ENCODE measurements around the gene GPR183.

GPR183 gene

GRCh38 chr13:99282264-99283231 is 24.7 kb downstream of the GPR183 start:
- no peaks in the 10 kb centered on the region for H3K36me3 ChIP-seq (ENCODE audit: control insufficient read depth, insufficient read depth, low read length)
- H3K4me1 ChIP-seq (ENCODE audit: control insufficient read depth, low read depth, low read length) = no peaks in the 10 kb centered on the region
- no peaks in the 10 kb centered on the region for H3K27me3 ChIP-seq (ENCODE audit: insufficient read depth, low read length, poor library complexity)
- H4K5ac ChIP-seq (ENCODE audit: low read length) = no peak overlapping the region
- H3K9ac ChIP-seq (ENCODE audit: low read length) = no peak overlapping the region
- H2BK5ac ChIP-seq (ENCODE audit: low read length) = no peak overlapping the region
- H2AK5ac ChIP-seq (ENCODE audit: low read length) = no peak overlapping the region
- no peak for DNase-seq
- H3K56ac ChIP-seq (ENCODE audit: low read length) = no peak overlapping the region
- H3K4me2 ChIP-seq (ENCODE audit: low read length) = no peak overlapping the region
- H3K4me3 ChIP-seq (ENCODE audit: low read length) = no peak overlapping the region
- H3K4ac ChIP-seq (ENCODE audit: low read depth, low read length) = no peak overlapping the region
- H3K23ac ChIP-seq (ENCODE audit: low read length) = no peak overlapping the region
- no CpG with 5 or more reads among the region's 1 CpG for WGBS (ENCODE audit: extremely low coverage, insufficient coverage, low lambda C conversion rate)
- peaks cover 6% of the 10 kb centered on the region for H3K79me1 ChIP-seq (ENCODE audit: low read length)
- H4K8ac ChIP-seq (ENCODE audit: low read depth, low read length) = no peak overlapping the region
- H2BK15ac ChIP-seq (replicated peaks; ENCODE audit: low read depth) = no peak overlapping the region
- H3K27ac ChIP-seq (ENCODE audit: low read depth, low read length) = no peak overlapping the region
- no peaks in the 10 kb centered on the region for H3K79me2 ChIP-seq (ENCODE audit: control insufficient read depth, insufficient read depth, low read length)
- no peak overlapping the region for H3K18ac ChIP-seq (ENCODE audit: low read length)
- H2BK120ac ChIP-seq (ENCODE audit: low read depth, low read length) = no peak overlapping the region

GRCh38 chr13:99281811-99282263 is 25.4 kb downstream of the GPR183 start:
- no peak overlapping the region for H3K27ac ChIP-seq (ENCODE audit: low read depth, low read length)
- WGBS (ENCODE audit: extremely low coverage, insufficient coverage, low lambda C conversion rate) = no CpG with 5 or more reads among the region's 5 CpGs
- no peak overlapping the region for H2BK15ac ChIP-seq (replicated peaks; ENCODE audit: low read depth)
- no peaks in the 10 kb centered on the region for H3K79me2 ChIP-seq (ENCODE audit: control insufficient read depth, insufficient read depth, low read length)
- H3K23ac ChIP-seq (ENCODE audit: low read length) = no peak overlapping the region
- H3K4me3 ChIP-seq (ENCODE audit: low read length) = no peak overlapping the region
- no peaks in the 10 kb centered on the region for H3K27me3 ChIP-seq (ENCODE audit: insufficient read depth, low read length, poor library complexity)
- no peak overlapping the region for H3K56ac ChIP-seq (ENCODE audit: low read length)
- no peak overlapping the region for H3K4me2 ChIP-seq (ENCODE audit: low read length)
- no peak overlapping the region for H4K8ac ChIP-seq (ENCODE audit: low read depth, low read length)
- H3K4ac ChIP-seq (ENCODE audit: low read depth, low read length) = no peak overlapping the region
- H2BK5ac ChIP-seq (ENCODE audit: low read length) = no peak overlapping the region
- no peak overlapping the region for H4K5ac ChIP-seq (ENCODE audit: low read length)
- H3K18ac ChIP-seq (ENCODE audit: low read length) = no peak overlapping the region
- peaks cover 6% of the 10 kb centered on the region for H3K79me1 ChIP-seq (ENCODE audit: low read length)
- H3K9ac ChIP-seq (ENCODE audit: low read length) = no peak overlapping the region
- DNase-seq = no peak
- H3K4me1 ChIP-seq (ENCODE audit: control insufficient read depth, low read depth, low read length) = no peaks in the 10 kb centered on the region
- no peak overlapping the region for H2AK5ac ChIP-seq (ENCODE audit: low read length)
- H2BK120ac ChIP-seq (ENCODE audit: low read depth, low read length) = no peak overlapping the region
- no peaks in the 10 kb centered on the region for H3K36me3 ChIP-seq (ENCODE audit: control insufficient read depth, insufficient read depth, low read length)

GRCh38 chr13:99280166-99280565 is 27.0 kb downstream of the GPR183 start:
- H3K4me3 ChIP-seq (ENCODE audit: low read length) = no peak overlapping the region
- H3K18ac ChIP-seq (ENCODE audit: low read length) = no peak overlapping the region

GRCh38 chr13:99279637-99280036 is 27.6 kb downstream of the GPR183 start:
- H2BK120ac ChIP-seq (ENCODE audit: low read depth, low read length) = no peak overlapping the region
- H3K4ac ChIP-seq (ENCODE audit: low read depth, low read length) = no peak overlapping the region
- no CpG with 5 or more reads among the region's 2 CpGs for WGBS (ENCODE audit: extremely low coverage, insufficient coverage, low lambda C conversion rate)

More at GRCh38 chr13:99280166-99280565, 27.0 kb downstream of the GPR183 start:
- Histone ChIP-seq H2BK15ac (replicated peaks; ENCODE audit: low read depth) (no peak overlapping the region), H2BK120ac (ENCODE audit: low read depth, low read length) (no peak overlapping the region), H3K4ac (ENCODE audit: low read depth, low read length) (no peak overlapping the region), H3K9ac (ENCODE audit: low read length) (no peak overlapping the region), H3K4me2 (ENCODE audit: low read length) (no peak overlapping the region), H4K5ac (ENCODE audit: low read length) (no peak overlapping the region), H3K36me3 (ENCODE audit: control insufficient read depth, insufficient read depth, low read length) (no peaks in the 10 kb centered on the region), H3K27ac (ENCODE audit: low read depth, low read length) (no peak overlapping the region), H2BK5ac (ENCODE audit: low read length) (no peak overlapping the region), H3K79me1 (ENCODE audit: low read length) (peaks cover 3% of the 10 kb centered on the region), H3K27me3 (ENCODE audit: insufficient read depth, low read length, poor library complexity) (no peaks in the 10 kb centered on the region), H4K8ac (ENCODE audit: low read depth, low read length) (no peak overlapping the region), H3K4me1 (ENCODE audit: control insufficient read depth, low read depth, low read length) (no peaks in the 10 kb centered on the region), H3K79me2 (ENCODE audit: control insufficient read depth, insufficient read depth, low read length) (no peaks in the 10 kb centered on the region), H2AK5ac (ENCODE audit: low read length) (no peak overlapping the region), H3K23ac (ENCODE audit: low read length) (no peak overlapping the region), H3K56ac (ENCODE audit: low read length) (no peak overlapping the region)
- no peak for DNase-seq
- WGBS (ENCODE audit: extremely low coverage, insufficient coverage, low lambda C conversion rate) = no CpG with 5 or more reads among the region's 3 CpGs

GRCh38 chr13:99278843-99279242 is 28.4 kb downstream of the GPR183 start:
- Histone ChIP-seq H3K4me1 (ENCODE audit: control insufficient read depth, low read depth, low read length) (no peaks in the 10 kb centered on the region), H2BK15ac (replicated peaks; ENCODE audit: low read depth) (no peak overlapping the region), H3K4me3 (ENCODE audit: low read length) (no peak overlapping the region), H3K79me2 (ENCODE audit: control insufficient read depth, insufficient read depth, low read length) (no peaks in the 10 kb centered on the region), H3K56ac (ENCODE audit: low read length) (no peak overlapping the region), H4K5ac (ENCODE audit: low read length) (no peak overlapping the region), H3K4ac (ENCODE audit: low read depth, low read length) (no peak overlapping the region), H3K36me3 (ENCODE audit: control insufficient read depth, insufficient read depth, low read length) (no peaks in the 10 kb centered on the region), H3K9ac (ENCODE audit: low read length) (no peak overlapping the region), H4K8ac (ENCODE audit: low read depth, low read length) (no peak overlapping the region), H3K23ac (ENCODE audit: low read length) (no peak overlapping the region), H3K4me2 (ENCODE audit: low read length) (no peak overlapping the region), H2BK120ac (ENCODE audit: low read depth, low read length) (no peak overlapping the region), H2BK5ac (ENCODE audit: low read length) (no peak overlapping the region), H2AK5ac (ENCODE audit: low read length) (no peak overlapping the region), H3K27me3 (ENCODE audit: insufficient read depth, low read length, poor library complexity) (no peaks in the 10 kb centered on the region), H3K18ac (ENCODE audit: low read length) (no peak overlapping the region), H3K79me1 (ENCODE audit: low read length) (peaks cover 3% of the 10 kb centered on the region), H3K27ac (ENCODE audit: low read depth, low read length) (no peak overlapping the region)
- no peak for DNase-seq
- no CpG with 5 or more reads among the region's 3 CpGs for WGBS (ENCODE audit: extremely low coverage, insufficient coverage, low lambda C conversion rate)

More at GRCh38 chr13:99279637-99280036, 27.6 kb downstream of the GPR183 start:
- Histone ChIP-seq H3K4me1 (ENCODE audit: control insufficient read depth, low read depth, low read length) (no peaks in the 10 kb centered on the region), H3K79me1 (ENCODE audit: low read length) (peaks cover 3% of the 10 kb centered on the region), H3K23ac (ENCODE audit: low read length) (no peak overlapping the region), H3K27ac (ENCODE audit: low read depth, low read length) (no peak overlapping the region), H2AK5ac (ENCODE audit: low read length) (no peak overlapping the region), H2BK5ac (ENCODE audit: low read length) (no peak overlapping the region), H2BK15ac (replicated peaks; ENCODE audit: low read depth) (no peak overlapping the region), H3K4me2 (ENCODE audit: low read length) (no peak overlapping the region), H3K56ac (ENCODE audit: low read length) (no peak overlapping the region), H3K27me3 (ENCODE audit: insufficient read depth, low read length, poor library complexity) (no peaks in the 10 kb centered on the region), H3K4me3 (ENCODE audit: low read length) (no peak overlapping the region), H3K18ac (ENCODE audit: low read length) (no peak overlapping the region), H3K9ac (ENCODE audit: low read length) (no peak overlapping the region), H3K79me2 (ENCODE audit: control insufficient read depth, insufficient read depth, low read length) (no peaks in the 10 kb centered on the region), H3K36me3 (ENCODE audit: control insufficient read depth, insufficient read depth, low read length) (no peaks in the 10 kb centered on the region), H4K5ac (ENCODE audit: low read length) (no peak overlapping the region), H4K8ac (ENCODE audit: low read depth, low read length) (no peak overlapping the region)
- no peak for DNase-seq

All from mesendoderm (in vitro differentiated cells).